ENCODE results near the gene AGBL1. TPM values are rescaled to one million over a fixed set of nuclear protein-coding genes. Genes with fewer than 3 reads are reported as not detected.
"Not testable (repeated sequence)": the region's sequence is repeated elsewhere in the genome, so short reads cannot be mapped to it uniquely, and the experiment has no call there.

The AGBL1 gene
- total RNA-seq, 1 donor from 2014 or later = not detected

DNA sequence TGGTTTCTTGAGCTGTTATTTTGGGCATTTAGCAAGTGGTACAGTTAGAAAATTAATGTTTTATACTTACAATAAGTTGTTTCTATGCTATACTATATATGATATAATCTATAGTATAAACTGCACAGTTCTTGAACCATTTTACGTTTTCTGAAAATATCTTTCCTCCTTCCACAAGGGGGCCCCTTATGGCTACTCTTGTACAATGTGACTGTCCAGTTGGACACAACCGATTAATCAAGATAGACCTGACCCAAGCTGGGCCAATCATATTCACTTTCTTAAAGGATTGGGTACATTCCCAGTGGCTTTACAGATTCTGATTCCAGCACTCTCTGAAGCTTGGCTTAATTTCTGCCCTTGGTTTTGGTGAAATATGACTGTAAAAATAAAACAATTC is 953.4 kb downstream of the AGBL1 start:
- no peak overlapping the region for H3K9ac ChIP-seq (ENCODE audit: low read length)
- Mint-ChIP-seq H3K4me3 (ENCODE audit: unreplicated experiment) (no peak overlapping the region), H3K4me1 (ENCODE audit: low read depth, unreplicated experiment) (peaks cover 33% of the 10 kb centered on the region), H3K27me3 (ENCODE audit: low read depth, unreplicated experiment) (no peaks in the 10 kb centered on the region), H3K36me3 (ENCODE audit: low read depth, unreplicated experiment) (no peaks in the 10 kb centered on the region), H3K9me3 (ENCODE audit: unreplicated experiment) (peaks cover 2% of the 10 kb centered on the region), H3K27ac (ENCODE audit: unreplicated experiment) (no peak overlapping the region)
- no peak overlapping the region for H3K4me3 ChIP-seq (ENCODE audit: insufficient read depth, low read depth, low read length)
- H2AFZ ChIP-seq (ENCODE audit: low read depth, low read length) = no peak overlapping the region
- DNase-seq (ENCODE audit: low read depth) (no peak), FAIRE-seq (no peak)
- no peaks in the 10 kb centered on the region for H3K79me2 ChIP-seq (ENCODE audit: insufficient read depth, low read length)
- no peak overlapping the region for H3K27ac ChIP-seq (ENCODE audit: low read depth, low read length)
- TF ChIP-seq EZH2 (IDR thresholded peaks at IDR 0.05; ENCODE audit: insufficient read depth, low read length) = no peak
- TF ChIP-seq, protein P1, sequence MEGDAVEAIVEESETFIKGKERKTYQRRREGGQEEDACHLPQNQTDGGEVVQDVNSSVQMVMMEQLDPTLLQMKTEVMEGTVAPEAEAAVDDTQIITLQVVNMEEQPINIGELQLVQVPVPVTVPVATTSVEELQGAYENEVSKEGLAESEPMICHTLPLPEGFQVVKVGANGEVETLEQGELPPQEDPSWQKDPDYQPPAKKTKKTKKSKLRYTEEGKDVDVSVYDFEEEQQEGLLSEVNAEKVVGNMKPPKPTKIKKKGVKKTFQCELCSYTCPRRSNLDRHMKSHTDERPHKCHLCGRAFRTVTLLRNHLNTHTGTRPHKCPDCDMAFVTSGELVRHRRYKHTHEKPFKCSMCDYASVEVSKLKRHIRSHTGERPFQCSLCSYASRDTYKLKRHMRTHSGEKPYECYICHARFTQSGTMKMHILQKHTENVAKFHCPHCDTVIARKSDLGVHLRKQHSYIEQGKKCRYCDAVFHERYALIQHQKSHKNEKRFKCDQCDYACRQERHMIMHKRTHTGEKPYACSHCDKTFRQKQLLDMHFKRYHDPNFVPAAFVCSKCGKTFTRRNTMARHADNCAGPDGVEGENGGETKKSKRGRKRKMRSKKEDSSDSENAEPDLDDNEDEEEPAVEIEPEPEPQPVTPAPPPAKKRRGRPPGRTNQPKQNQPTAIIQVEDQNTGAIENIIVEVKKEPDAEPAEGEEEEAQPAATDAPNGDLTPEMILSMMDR (IDR thresholded peaks at IDR 0.05; ENCODE audit: insufficient read depth, low read depth, low read length) = peak; percentile 18
- H4K20me1 ChIP-seq (ENCODE audit: insufficient read depth, low read length) = no peaks in the 10 kb centered on the region
- H3K9me3 ChIP-seq (ENCODE audit: insufficient read depth, low read depth, low read length) = no peaks in the 10 kb centered on the region
- peaks cover 9% of the 10 kb centered on the region for H3K4me1 ChIP-seq (ENCODE audit: insufficient read depth, low read length)
- H3K36me3 ChIP-seq (ENCODE audit: insufficient read depth, low read length) = no peaks in the 10 kb centered on the region
- H3K27me3 ChIP-seq (ENCODE audit: insufficient read depth, low read length) = no peaks in the 10 kb centered on the region
- no peak overlapping the region for H3K4me2 ChIP-seq (ENCODE audit: low read length)

DNA sequence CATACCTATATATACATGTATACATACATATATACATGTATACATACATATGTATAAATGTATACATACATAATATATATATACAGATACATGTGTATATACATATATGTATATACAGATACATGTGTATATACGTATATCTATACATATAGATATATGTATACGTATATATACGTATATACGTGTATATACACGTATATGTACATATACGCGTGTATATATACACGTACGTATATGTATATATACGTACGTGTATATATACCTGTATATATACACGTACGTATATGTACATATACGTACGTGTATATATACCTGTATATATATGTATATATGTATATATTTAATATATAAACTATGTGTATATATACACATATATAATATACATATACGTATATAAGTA is 955.2 kb downstream of the AGBL1 start:
- Histone ChIP-seq H3K9me3 (ENCODE audit: insufficient read depth, low read depth, low read length) (no peaks in the 10 kb centered on the region), H3K4me2 (ENCODE audit: low read length) (no peak overlapping the region), H3K27ac (ENCODE audit: low read depth, low read length) (no peak overlapping the region), H3K27me3 (ENCODE audit: insufficient read depth, low read length) (no peaks in the 10 kb centered on the region), H2AFZ (ENCODE audit: low read depth, low read length) (no peak overlapping the region), H3K4me1 (ENCODE audit: insufficient read depth, low read length) (peaks cover 9% of the 10 kb centered on the region), H3K4me3 (ENCODE audit: insufficient read depth, low read depth, low read length) (no peak overlapping the region), H4K20me1 (ENCODE audit: insufficient read depth, low read length) (no peaks in the 10 kb centered on the region), H3K79me2 (ENCODE audit: insufficient read depth, low read length) (no peaks in the 10 kb centered on the region), H3K36me3 (ENCODE audit: insufficient read depth, low read length) (no peaks in the 10 kb centered on the region), H3K9ac (ENCODE audit: low read length) (no peak overlapping the region)
- Mint-ChIP-seq H3K9me3 (ENCODE audit: unreplicated experiment) (peaks cover 2% of the 10 kb centered on the region), H3K36me3 (ENCODE audit: low read depth, unreplicated experiment) (no peaks in the 10 kb centered on the region), H3K4me1 (ENCODE audit: low read depth, unreplicated experiment) (peaks cover 39% of the 10 kb centered on the region), H3K27ac (ENCODE audit: unreplicated experiment) (no peak overlapping the region), H3K4me3 (ENCODE audit: unreplicated experiment) (no peak overlapping the region), H3K27me3 (ENCODE audit: low read depth, unreplicated experiment) (no peaks in the 10 kb centered on the region)
- DNase-seq (ENCODE audit: low read depth) (no peak), FAIRE-seq (no peak)
- TF ChIP-seq EZH2 (IDR thresholded peaks at IDR 0.05; ENCODE audit: insufficient read depth, low read length) = no peak
- TF ChIP-seq, protein P1 (IDR thresholded peaks at IDR 0.05; ENCODE audit: insufficient read depth, low read depth, low read length) = no peak

DNA sequence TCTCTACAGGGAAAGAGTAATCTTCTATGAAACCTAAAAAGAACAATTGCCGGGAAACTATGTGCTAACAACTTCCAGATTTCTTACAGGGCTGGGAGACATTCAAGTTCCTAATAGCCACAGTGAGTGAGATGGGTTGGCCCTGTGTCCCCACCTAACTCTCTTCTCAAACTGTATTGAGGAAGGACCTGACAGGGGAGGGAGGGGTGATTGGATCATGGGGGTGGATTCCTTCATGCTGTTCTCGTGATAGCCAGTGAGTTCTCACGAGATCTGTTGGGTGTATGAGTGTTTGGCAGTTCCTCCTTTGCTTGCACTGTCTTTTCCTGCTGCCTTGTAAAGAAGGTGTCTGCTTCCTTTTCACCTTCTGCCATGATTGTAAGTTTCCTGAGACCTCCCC is 958.7 kb downstream of the AGBL1 start:
- no peaks in the 10 kb centered on the region for H3K36me3 ChIP-seq (ENCODE audit: insufficient read depth, low read length)
- peaks cover 2% of the 10 kb centered on the region for H3K9me3 Mint-ChIP-seq (ENCODE audit: unreplicated experiment)
- H3K27me3 Mint-ChIP-seq (ENCODE audit: low read depth, unreplicated experiment) = no peaks in the 10 kb centered on the region
- H3K4me2 ChIP-seq (ENCODE audit: low read length) = no peak overlapping the region
- no peaks in the 10 kb centered on the region for H3K9me3 ChIP-seq (ENCODE audit: insufficient read depth, low read depth, low read length)
- H3K4me1 ChIP-seq (ENCODE audit: insufficient read depth, low read length) = no peaks in the 10 kb centered on the region
- no peak for FAIRE-seq
- no peak overlapping the region for H3K4me3 Mint-ChIP-seq (ENCODE audit: unreplicated experiment)
- H3K27me3 ChIP-seq (ENCODE audit: insufficient read depth, low read length) = no peaks in the 10 kb centered on the region
- no peak overlapping the region for H3K9ac ChIP-seq (ENCODE audit: low read length)
- H3K27ac ChIP-seq (ENCODE audit: low read depth, low read length) = no peak overlapping the region
- no peaks in the 10 kb centered on the region for H4K20me1 ChIP-seq (ENCODE audit: insufficient read depth, low read length)
- no peaks in the 10 kb centered on the region for H3K79me2 ChIP-seq (ENCODE audit: insufficient read depth, low read length)
- no peak for TF ChIP-seq EZH2 (IDR thresholded peaks at IDR 0.05; ENCODE audit: insufficient read depth, low read length)
- TF ChIP-seq, protein P1 (IDR thresholded peaks at IDR 0.05; ENCODE audit: insufficient read depth, low read depth, low read length) = no peak
- no peak overlapping the region for H3K4me3 ChIP-seq (ENCODE audit: insufficient read depth, low read depth, low read length)
- H2AFZ ChIP-seq (ENCODE audit: low read depth, low read length) = peak overlapping the region; percentile 24
- no peak for DNase-seq (ENCODE audit: low read depth)
- H3K27ac Mint-ChIP-seq (ENCODE audit: unreplicated experiment) = no peak overlapping the region
- no peaks in the 10 kb centered on the region for H3K36me3 Mint-ChIP-seq (ENCODE audit: low read depth, unreplicated experiment)
- H3K4me1 Mint-ChIP-seq (ENCODE audit: low read depth, unreplicated experiment) = peaks cover 25% of the 10 kb centered on the region

DNA sequence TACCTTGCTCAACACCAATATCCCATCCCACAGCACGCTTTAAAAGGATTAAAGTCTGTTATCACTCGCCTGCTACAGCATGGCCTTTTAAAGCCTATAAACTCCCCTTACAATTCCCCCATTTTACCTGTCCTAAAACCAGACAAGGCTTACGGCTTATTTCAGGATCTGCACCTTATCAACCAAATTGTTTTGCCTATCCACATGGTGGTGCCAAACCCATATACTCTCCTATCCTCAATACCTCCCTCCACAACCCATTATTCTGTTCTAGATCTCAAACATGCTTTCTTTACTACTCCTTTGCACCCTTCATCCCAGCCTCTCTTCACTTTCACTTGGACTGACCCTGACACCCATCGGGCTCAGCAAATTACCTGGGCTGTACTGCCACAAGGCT is 962.9 kb downstream of the AGBL1 start:
- not testable (repeated sequence) for FAIRE-seq

More for the DNA sequence above, 962.9 kb downstream of the AGBL1 start:
- H3K27ac Mint-ChIP-seq (ENCODE audit: unreplicated experiment); H3K9ac ChIP-seq (ENCODE audit: low read length); H3K4me3 Mint-ChIP-seq (ENCODE audit: unreplicated experiment); H3K36me3 ChIP-seq (ENCODE audit: insufficient read depth, low read length); H4K20me1 ChIP-seq (ENCODE audit: insufficient read depth, low read length); H3K79me2 ChIP-seq (ENCODE audit: insufficient read depth, low read length); H3K4me1 ChIP-seq (ENCODE audit: insufficient read depth, low read length); H3K27ac ChIP-seq (ENCODE audit: low read depth, low read length); H3K36me3 Mint-ChIP-seq (ENCODE audit: low read depth, unreplicated experiment); H3K27me3 ChIP-seq (ENCODE audit: insufficient read depth, low read length); H3K4me3 ChIP-seq (ENCODE audit: insufficient read depth, low read depth, low read length); H3K9me3 ChIP-seq (ENCODE audit: insufficient read depth, low read depth, low read length); H3K27me3 Mint-ChIP-seq (ENCODE audit: low read depth, unreplicated experiment); H3K9me3 Mint-ChIP-seq (ENCODE audit: unreplicated experiment); DNase-seq (ENCODE audit: low read depth); H2AFZ ChIP-seq (ENCODE audit: low read depth, low read length); H3K4me2 ChIP-seq (ENCODE audit: low read length): not testable (repeated sequence)
- H3K4me1 Mint-ChIP-seq (ENCODE audit: low read depth, unreplicated experiment) = peaks cover 13% of the 10 kb centered on the region
